Activated T-cell treated with anti-CD3 and anti-CD28 coated beads for 4 hours (primary cell): ENCODE results near the gene PDCD4.

Source experiments
- DNase-seq: peaks from one replicate; pipeline ENCODE4 v3.0.0-alpha.2; 2020

PDCD4 gene

GRCh38 chr10:110842326-110842904 lies 29.3 kb upstream of the PDCD4 start:
- no peak for DNase-seq

GRCh38 chr10:110843031-110843430 lies 28.7 kb upstream of the PDCD4 start:
- no peak for DNase-seq

- no peak for DNase-seq
Observed at GRCh38 chr10:110843796-110844616, 27.7 kb upstream of the PDCD4 start.

- no peak for DNase-seq
Observed at GRCh38 chr10:110844617-110844881, 27.2 kb upstream of the PDCD4 start.

GRCh38 chr10:110845192-110845755 lies 26.5 kb upstream of the PDCD4 start:
- no peak for DNase-seq

GRCh38 chr10:110845756-110846620 lies 25.7 kb upstream of the PDCD4 start:
- no peak for DNase-seq

GRCh38 chr10:110847374-110847773 lies 24.4 kb upstream of the PDCD4 start:
- no peak for DNase-seq

GRCh38 chr10:110848106-110848505 lies 23.6 kb upstream of the PDCD4 start:
- DNase-seq, result no peak

GRCh38 chr10:110850099-110850498 lies 21.6 kb upstream of the PDCD4 start:
- no peak for DNase-seq

GRCh38 chr10:110851020-110851612 lies 20.6 kb upstream of the PDCD4 start:
- no peak for DNase-seq

GRCh38 chr10:110852255-110852896 lies 19.4 kb upstream of the PDCD4 start:
- DNase-seq, result no peak

- no peak for DNase-seq
Observed at GRCh38 chr10:110852947-110853346, 18.8 kb upstream of the PDCD4 start.

- DNase-seq, result no peak
Observed at GRCh38 chr10:110853921-110854605, 17.7 kb upstream of the PDCD4 start.

GRCh38 chr10:110857265-110858171 lies 14.2 kb upstream of the PDCD4 start:
- no peak for DNase-seq

- no peak for DNase-seq
Observed at GRCh38 chr10:110858297-110858934, 13.3 kb upstream of the PDCD4 start.

GRCh38 chr10:110859206-110859972 lies 12.3 kb upstream of the PDCD4 start:
- DNase-seq, result no peak

- DNase-seq, result no peak
Observed at GRCh38 chr10:110859973-110860376, 11.8 kb upstream of the PDCD4 start.

- no peak for DNase-seq
Observed at GRCh38 chr10:110860576-110861241, 11.0 kb upstream of the PDCD4 start.

- no peak for DNase-seq
Observed at GRCh38 chr10:110861476-110861875, 10.3 kb upstream of the PDCD4 start.
